Measurements from ENCODE around the gene HCN2.
"Not testable (repeated sequence)": the region's sequence is repeated elsewhere in the genome, so short reads cannot be mapped to it uniquely, and the experiment has no call there.

Gene HCN2

GRCh38 chr19:572140-572742, 17.4 kb upstream of the HCN2 start, which contains the start of gene BSG:
Gene BSG (plus strand): TSS chr19:572596. CDS start chr19:572635, 39 bp downstream.
- DNase-seq = peak; percentile 98

DNA sequence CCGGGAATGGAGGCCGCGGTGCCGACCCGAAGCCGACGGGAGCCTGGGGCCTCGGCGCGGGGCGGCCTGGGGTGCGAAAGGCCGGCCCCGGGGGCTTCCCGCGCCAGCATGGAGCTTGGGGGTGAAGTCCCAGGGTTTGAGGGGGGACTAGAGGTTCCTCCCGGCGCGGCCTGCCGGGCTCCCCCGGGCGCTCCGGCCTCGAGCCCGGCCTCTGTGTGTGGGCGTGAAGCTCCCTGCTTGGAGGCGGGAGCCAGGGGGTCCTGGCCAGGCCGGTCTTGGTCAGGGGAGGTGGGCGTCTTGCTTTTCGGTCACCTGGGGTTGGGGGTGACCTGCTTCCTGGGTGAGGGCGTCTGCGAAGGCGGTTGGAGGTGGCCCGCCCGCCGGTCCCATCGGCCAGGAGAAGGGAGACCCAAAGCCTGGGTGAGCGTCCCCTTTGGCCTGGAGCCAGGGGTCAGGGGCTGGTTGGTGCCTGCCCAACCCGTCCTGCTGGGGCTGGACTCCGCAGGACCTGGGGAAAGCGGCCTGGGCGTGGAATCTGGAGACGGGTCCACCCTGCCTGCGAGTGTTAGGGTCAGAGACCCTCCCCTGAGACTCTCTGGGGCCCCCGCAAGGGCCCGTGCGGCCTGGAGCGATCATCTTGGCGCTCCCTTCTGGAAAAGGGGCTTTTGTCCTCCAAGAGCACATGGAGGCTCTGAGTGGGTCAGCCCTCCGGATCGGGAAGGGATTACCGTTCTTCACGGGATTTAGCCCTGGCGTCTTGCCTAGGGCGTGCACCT, 16.8 kb upstream of the HCN2 start:
- no peak for DNase-seq

GRCh38 chr19:573519-573825, 16.2 kb upstream of the HCN2 start:
- no peak for DNase-seq

DNA sequence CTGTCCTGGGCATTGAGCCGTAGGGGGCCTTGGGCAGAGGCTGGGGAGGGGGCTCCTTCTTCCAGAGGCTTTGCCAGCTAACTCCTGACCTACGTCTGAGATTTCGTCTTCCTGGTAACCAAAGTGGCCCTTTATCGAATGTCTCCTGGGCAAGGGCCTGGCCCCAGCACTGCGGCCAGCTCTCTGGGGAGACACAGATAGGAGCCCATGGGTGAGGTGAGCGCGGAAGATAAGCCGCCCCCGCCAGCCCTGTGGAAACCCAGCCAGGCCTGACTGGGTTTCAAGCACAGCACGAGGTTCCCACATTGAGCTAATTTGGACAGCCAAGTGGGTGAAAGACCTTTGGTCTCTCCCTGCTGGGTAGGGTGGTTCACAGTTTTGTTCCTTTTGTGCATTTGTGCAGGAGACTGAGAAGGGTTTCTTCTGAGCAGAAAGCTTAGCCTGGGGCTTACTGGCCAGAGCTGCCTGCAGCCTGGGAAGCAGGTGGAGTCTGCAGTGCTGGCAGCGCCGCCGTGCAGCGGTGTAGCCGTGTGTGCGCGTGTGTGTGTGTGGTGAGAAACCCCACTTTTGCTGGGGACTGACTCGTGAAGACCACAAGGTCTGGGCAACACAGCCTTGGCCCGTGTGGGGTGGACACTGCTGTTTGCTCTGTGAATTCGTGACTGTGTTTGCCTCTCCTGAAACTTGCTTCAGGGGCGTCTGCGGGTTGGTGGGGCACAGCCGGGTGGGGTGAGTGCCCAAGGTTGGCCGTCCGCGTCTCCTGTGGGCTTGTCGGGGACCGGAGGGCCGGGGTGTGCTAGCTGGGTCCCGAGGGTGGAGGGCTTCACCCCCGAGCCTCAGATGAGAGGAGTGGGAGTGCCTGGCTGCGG, 14.8 kb upstream of the HCN2 start:
- DNase-seq = no peak

- DNase-seq = no peak
Observed at GRCh38 chr19:575527-576506, 13.9 kb upstream of the HCN2 start.

DNA sequence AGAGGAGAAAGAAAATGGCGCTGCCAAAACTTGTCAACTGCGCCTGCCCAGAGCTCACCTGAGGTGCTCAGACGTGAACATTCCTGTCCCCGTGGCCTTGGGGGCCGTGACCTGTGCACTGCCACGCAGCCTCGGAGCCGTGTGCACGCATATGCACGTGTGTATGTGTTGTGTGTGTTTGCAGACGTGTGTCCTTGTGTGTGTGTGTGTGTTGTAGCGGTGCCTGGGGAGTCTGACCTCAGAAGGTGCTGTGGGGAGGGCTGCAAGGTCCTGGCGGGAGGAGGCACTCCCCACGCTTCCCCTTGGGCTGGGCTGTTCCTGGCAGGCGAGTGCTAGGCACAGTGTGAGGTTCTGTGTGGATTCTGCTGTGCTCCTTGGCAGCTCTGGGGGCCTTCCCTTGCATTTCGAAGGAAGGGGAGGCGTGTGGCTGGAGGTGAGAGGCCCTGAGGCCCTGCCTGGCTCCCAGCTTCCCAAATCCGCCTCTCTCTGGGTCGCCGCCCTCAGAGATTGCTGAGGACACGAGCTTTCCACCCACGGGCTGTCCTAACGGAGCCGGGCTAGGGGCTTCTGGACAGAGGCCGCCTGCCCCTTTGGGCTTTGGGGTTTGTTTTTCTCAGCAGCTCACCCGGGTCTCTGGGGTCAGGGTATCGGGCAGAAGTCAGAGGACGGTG, 12.8 kb upstream of the HCN2 start:
- no peak for DNase-seq

- DNase-seq = no peak
Observed at GRCh38 chr19:577439-578392, 12.0 kb upstream of the HCN2 start.

- no peak for DNase-seq
Observed at GRCh38 chr19:579111-579841, 10.4 kb upstream of the HCN2 start.

GRCh38 chr19:579842-580155, 9.9 kb upstream of the HCN2 start:
- no peak for DNase-seq

DNA sequence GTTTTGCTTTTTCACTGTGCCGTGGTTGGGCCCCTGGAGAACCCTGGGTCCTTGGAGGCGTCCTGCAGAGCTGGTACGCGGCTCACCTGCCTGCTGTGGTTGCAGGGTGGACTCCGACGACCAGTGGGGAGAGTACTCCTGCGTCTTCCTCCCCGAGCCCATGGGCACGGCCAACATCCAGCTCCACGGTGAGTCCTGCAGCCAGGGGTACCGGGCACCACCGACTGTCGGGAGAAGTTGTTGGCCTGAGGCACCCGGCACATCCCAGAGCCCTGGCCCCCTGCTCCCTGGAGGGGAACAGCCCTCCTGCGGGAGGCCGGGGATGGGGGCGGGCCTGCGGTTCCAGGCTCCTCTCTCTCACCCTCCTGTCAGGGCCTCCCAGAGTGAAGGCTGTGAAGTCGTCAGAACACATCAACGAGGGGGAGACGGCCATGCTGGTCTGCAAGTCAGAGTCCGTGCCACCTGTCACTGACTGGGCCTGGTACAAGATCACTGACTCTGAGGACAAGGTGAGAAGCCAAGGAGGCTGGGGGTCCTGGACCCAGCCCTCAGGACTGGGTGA, 9.3 kb upstream of the HCN2 start:
- no peak for DNase-seq

- DNase-seq = no peak
Observed at GRCh38 chr19:581399-582111, 8.1 kb upstream of the HCN2 start.

DNA sequence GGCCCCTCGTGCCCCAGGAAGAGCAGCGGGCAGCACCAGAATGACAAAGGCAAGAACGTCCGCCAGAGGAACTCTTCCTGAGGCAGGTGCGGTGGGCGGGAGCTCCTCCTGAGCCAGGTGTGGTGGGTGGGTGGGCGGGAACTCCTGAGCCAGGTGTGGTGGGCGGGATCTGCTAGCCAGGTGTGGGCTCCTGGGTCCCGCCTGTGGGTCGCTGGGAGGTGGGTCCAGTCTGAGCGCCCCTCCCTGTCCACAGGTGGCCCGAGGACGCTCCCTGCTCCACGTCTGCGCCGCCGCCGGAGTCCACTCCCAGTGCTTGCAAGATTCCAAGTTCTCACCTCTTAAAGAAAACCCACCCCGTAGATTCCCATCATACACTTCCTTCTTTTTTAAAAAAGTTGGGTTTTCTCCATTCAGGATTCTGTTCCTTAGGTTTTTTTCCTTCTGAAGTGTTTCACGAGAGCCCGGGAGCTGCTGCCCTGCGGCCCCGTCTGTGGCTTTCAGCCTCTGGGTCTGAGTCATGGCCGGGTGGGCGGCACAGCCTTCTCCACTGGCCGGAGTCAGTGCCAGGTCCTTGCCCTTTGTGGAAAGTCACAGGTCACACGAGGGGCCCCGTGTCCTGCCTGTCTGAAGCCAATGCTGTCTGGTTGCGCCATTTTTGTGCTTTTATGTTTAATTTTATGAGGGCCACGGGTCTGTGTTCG, 7.0 kb upstream of the HCN2 start:
- DNase-seq = no peak

GRCh38 chr19:583198-583967, 6.3 kb upstream of the HCN2 start:
- no peak for DNase-seq

GRCh38 chr19:583968-584239, 5.8 kb upstream of the HCN2 start:
- DNase-seq = no peak

GRCh38 chr19:584240-585001, 5.3 kb upstream of the HCN2 start:
- DNase-seq = peak; percentile 73

GRCh38 chr19:585146-585545, 4.5 kb upstream of the HCN2 start:
- DNase-seq = not testable (repeated sequence)

GRCh38 chr19:585551-586110, 4.0 kb upstream of the HCN2 start:
- DNase-seq = no peak
